Activated CD8-positive, alpha-beta memory T cell treated with anti-CD3 and anti-CD28 coated beads, Interleukin-2, amount 50 U/mL, for 24 hours (primary cell): ENCODE results near the gene LRCH3.

Source experiments
- DNase-seq: peaks from one replicate; pipeline ENCODE4 v3.0.0-alpha.2; 2020; ENCODE audit errors: extremely low read depth

The LRCH3 gene

DNA sequence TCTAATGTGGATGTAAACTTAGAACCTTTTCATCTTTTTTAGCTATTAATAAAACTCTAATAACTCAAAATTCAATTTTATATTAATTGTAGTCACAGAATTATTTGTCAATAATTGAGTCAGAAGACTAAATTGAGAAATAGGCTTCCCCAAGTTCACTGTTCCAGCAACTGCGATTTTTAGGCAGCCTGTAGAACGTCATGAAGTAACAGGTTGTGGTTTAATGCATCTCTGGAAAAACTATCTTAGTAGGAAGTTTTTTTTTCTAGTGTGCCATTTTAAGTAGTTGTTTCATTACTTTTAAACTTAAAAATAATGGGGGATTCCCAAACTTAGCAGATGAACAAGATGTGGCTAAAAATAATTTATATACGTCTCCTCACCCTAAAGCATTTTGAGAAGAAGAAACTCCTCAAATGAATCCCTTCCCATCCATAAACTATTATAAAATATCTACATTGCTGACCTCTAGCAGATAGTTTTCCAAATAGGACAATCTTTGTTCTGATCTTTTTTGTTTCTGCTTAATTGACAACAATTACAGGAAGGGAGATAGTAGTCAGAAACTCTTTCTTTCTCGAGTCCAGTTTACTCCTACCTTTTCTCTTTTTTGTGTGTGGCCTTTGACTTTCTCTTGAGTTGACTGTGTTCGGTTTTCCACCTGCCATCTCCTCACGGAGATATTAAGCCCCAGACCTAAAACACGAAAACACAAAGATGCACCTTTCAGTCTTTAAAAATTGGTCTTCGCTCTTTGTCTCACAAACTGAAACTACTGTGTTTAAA is 43.1 kb downstream of the LRCH3 start:
- no peak for DNase-seq

DNA sequence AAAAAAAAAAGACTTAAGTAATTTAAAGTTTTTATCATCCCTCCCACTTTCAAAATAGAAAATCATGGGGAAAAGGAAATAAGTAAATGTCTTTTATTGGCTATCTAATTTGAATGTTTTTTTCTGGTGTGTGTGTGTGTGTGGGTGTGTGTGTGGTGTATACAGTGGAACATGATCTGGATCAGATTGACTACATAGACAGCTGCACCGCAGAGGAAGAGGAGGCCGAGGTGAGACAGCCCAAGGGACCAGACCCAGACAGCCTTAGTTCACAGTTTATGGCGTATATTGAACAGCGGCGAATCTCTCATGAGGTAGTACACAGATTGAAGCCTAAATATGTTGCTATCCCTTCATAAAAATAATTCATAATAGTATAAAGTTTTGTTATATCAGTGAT is 44.5 kb downstream of the LRCH3 start:
- DNase-seq, result no peak

DNA sequence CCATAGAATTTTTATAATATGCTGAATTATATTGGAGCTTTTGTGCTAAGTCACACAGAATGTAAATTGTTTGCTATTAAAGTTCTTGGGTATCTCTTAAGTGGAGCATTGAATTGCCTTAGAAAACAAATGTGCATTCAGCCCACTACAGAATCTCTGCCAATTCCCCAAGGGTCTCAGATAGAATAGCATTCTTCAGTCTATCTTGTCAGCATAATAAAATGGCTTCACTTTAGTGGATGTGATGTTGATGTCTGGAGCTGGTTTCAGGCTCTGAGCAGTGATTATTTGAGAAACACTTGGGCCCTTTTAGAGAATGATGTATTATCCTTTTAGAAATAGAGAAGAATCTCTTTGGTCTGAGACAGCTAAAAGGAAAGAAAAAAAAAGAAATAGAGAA is 45.2 kb downstream of the LRCH3 start:
- DNase-seq, result no peak

DNA sequence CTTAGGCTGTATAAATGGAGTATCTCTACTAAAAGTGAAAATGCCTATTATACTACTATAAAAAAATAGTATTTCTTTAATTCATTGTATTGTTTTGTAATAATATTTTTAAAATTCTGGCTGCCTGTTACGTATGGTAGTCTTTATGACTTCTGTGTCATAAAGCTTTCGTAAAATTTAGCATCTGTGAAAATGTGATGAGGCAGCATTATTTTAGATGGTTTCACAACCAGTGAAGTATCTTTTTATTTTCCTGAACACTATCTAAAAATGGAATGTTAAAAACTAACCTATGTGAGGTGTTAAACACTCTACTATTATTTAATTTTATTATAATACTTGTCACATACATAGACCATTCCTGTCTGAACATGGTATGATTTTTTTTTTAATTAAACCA is 46.2 kb downstream of the LRCH3 start:
- no peak for DNase-seq

DNA sequence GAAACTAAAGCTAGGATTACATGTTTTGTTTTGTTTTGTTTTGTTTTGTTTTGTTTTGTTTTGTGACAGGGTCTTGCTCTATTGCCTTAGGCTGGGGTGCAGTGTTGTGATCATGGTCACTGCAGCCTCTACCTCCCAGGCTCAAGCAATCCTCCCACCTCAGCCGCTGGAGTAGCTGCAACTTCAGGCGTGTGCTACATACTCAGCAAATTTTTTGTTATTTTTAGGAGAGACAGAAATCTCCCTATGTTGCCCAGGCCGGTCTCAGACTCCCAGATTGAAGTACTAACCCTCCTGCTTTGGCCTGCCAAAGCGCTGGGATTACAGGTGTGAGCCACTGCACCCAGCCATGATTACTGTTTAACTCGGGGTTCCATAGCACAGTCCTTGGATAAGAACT is 50.7 kb downstream of the LRCH3 start:
- DNase-seq, result no peak

DNA sequence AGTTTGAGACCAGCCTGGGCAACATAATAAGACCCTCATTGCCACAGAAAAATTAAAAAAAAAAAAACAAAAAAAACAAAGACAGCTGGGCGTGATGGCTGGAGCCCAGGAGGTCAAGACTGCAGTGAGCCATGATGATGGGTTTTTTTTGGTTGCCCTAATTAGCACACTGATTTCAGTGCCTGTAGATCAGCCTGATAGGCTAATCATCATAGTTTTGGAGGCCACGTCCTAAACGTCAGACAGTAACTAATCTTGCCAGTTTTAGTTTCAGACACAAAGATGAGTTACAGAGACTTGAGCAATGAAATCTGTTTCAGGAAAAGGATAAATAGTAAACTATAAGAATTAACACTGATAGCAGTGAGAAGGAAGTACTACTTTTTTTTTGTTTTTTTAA is 55.4 kb downstream of the LRCH3 start:
- no peak for DNase-seq

DNA sequence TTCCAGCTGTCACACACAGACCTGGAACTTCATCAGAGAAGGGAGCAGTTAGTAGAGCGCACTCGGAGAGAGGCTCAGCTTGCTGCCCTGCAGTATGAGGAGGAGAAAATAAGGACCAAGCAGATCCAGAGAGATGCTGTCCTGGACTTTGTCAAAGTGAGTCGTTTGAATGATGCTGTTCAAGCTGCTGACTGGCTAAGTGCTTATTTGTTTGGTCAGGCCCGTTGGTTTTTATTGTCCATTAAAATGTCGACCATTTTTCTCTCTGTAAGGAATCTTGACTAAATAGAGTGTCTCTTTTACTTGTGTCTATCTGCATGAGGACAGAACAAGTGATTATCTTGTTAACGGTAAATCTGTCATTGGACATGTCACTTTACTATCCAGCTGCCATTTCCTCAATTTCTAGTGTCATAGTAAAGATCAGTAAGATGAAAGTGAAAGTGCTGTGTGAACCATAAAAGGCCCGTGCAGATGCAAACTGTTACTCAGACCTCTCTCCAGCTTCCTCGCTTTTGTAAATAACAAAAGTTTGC is 56.9 kb downstream of the LRCH3 start:
- DNase-seq, result no peak

DNA sequence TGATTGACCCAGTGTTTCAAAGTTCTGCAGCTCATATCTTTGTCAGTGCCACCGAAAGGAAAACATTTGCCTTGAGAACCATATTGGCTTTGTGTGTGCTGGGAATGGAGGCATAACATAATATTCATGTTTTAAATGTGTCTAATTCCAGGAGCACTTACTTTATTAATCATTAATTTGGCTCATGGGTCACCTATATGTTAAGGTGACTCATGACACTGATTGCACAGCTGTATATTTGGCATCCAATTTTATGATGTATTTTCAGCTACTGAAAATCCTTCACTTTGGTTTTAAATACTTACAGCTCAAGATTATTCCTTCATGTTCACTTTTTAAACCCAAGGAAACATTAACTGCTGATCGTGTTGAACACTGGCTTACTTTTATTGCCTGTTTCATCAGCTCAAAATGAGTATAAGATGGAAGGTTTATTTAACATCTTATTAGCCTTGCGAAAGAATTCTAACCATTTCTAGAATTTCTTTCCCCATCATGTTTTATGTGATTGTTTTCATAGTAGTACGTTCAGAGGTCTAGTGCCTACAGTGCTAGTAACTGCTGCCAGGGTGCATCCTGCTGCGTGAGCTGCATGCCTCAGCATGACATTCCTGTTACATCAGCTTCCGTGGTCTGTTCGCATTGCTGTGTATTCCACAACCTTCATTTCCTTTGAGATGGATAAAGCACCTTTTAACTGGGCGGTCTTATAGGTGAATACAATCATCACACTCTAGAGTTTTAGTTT is 63.7 kb downstream of the LRCH3 start:
- DNase-seq, result no peak

DNA sequence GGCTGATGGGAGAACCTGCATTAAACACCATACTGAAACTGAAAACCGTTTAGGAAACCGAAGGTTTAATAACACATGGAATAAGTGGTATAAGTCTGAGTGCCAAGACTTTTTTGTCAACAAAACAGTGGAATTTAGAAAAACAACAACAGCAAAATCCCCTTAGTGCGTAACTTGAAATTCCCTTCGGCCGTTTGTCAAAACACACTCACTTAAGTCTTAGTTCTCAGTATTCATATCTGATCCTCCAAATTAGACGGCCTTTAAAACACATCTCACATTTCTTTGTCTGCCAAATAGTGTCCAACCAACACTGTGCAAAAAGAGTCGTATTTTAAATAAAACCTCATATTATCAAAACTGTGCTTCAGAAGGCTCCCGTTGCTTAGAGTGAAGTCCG is 64.5 kb downstream of the LRCH3 start:
- DNase-seq, result no peak

DNA sequence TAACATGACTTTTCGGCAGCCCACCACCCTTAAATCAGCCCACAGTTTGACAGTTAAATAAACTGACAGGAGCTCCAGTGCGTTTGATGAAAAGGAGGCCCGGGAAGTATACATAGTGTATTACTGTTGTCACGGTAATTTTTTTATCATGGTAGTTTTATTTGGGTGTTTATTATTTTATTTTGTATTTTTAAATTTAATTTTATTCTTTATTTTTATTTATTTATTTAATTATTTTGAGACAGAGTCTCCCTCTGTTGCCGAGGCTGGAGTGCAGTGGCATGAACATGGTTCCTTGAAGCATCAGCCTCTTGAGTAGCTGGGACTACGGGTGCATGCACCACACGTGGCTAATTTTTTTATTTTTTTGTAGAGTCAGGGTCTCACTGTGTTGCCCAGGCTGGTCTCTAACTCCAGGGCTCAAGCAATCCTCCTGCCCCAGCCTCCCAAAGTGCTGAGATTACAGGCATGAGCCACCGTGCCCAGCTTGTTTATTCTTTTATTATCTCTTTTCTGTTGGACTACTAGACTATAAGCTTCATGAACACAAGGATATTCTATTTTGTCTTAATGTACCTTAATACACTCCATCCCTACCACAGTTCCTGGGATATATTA is 65.3 kb downstream of the LRCH3 start:
- DNase-seq, result no peak

DNA sequence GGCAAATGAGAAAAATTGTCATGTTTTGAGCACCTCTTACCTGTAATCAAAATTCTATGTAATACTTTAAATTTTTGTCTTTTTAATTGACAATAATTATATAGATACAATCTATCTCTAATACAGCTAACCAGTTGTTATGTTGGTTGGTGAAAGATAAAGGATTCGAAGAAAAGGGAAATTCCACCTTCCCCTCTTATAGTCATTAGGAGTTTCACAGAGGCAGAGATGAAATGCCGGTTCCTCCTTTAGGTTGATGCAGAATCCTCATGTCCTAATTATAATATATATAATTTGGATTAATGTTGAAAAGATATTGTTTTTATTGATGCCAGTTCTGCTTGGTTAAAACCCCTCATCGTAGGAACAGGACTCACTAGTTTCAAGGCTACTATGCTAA is 67.1 kb downstream of the LRCH3 start:
- no peak for DNase-seq

DNA sequence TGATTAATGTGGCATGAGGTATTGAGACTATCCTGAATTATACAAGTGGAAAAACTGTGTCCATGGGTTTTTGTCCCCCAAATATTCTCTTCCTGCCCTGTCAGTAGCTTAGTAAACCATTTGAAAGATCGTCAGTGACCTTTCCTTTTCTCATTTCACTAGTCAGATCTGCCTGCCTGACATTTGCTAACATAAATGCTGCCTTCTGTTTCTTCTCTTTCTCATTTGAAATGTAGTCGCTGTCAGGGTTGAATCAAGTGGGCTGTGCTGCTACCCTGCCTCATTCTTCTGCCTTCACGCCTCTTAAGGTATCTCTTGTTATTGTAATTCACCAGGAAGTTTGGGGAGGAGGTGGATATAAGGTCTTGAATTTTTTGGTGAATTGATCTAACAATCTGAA is 67.5 kb downstream of the LRCH3 start:
- no peak for DNase-seq

DNA sequence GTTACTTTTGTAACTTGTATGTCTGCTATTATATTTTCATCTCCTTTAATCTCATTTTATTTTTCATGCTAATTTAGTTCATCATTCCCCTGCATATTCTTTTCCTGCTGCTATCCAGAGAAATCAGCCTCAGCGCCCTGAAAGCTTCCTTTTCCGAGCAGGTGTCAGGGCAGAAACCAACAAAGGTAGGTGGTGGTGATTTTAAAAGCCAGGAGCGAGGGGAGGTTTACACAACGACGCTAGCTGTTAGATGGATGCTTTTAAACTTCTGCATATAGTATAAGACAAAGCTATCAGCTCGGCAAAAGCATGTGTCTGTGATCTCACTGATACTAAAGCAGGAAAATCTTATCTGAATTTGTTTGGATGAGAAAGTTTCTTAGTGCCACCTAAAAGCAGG is 75.0 kb downstream of the LRCH3 start:
- DNase-seq, result no peak

DNA sequence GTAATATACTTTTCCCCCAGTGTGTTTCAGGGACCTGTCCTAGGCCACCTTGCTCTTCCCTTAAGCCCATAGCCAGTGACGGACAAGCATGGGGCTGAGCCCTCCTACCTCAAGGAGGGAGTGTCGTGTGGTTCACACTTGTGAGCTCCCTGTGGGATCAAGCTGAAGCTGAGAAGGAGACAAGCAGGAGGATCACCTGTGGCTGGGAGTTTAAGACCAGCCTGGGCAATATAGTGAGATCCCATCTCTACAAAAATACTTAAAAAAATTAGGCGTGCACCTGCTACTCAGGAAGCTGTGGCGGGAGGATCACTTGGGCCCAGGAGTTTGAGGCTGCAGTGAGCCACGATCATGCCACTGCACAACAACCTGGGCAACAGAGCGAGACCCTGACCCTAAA is 82.3 kb downstream of the LRCH3 start:
- DNase-seq, result no peak

DNA sequence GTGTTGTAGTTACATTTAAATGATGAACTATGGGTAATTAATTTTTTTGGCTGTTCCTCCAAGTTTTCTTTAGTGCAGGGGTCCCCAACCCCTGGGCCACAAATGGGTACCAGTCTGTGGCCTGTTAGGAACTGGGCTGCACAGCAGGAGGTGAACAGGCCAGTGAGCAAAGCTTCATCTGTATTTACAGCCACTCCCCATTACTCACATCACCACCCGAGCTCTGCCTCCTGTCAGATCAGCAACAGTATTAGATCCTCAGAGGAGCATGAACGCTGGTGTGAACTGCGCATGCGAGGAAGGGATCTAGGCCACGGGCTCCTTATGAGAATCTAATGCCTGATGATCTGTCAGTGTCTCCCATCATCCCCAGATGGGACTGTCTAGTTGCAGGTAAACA is 83.0 kb downstream of the LRCH3 start:
- no peak for DNase-seq

DNA sequence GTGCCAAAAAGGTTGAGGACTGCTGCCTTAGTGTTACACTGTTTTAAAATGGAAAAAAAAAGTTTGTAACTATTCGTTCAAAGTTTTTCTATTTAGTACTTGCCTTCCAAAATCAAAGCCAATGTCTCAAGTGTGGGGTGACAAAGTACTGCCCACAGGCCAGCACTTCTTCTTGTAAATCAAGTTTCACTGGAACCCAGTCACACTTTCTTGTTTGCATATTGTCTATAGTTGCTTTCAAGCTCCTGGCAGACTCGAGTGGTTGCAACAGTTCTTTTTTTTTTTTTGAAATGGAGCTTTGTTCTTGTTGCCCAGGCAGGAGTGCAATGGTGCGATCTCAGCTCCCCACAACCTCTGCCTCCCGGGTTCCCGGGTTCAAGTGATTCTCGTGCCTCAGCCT is 83.6 kb downstream of the LRCH3 start:
- no peak for DNase-seq

DNA sequence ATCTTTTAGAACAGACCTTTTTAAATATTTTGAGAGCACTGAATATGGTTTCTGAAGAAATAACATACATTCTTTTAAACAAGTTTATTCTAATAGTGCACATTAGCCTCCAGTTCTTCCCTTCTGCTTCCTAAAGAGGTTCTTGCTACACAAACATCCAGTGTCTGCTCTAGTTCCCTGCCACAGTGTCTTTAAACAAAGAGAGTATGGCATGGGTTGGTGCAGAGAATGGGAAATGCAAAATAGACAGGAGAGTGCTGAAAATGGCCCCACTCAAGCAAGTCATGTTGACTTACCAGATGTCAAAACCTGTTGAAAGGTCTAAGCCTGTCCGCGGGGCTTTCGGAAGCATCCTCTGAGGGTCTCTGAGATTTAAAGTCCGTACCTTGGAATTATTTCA is 86.8 kb downstream of the LRCH3 start:
- no peak for DNase-seq

DNA sequence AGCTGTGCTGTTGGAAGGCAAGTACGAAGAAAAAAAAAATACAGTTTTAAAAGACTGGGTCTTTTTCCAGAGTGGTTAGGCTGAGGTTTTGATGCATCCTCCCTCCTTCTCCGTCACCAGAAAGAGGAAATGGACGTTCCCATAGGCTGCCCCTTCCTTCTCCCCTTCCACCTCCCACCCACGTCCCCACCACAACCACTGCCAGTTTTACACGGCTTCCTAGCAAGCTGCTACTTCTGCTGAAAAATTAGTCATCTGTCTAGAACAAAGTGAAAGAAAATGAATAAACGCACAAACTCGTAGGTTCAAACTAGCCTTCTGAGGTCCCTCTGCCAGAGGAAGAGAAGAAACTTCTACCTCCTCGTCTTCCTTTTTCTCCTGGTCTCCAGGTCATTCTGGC is 87.4 kb downstream of the LRCH3 start:
- peak; percentile 56 for DNase-seq

DNA sequence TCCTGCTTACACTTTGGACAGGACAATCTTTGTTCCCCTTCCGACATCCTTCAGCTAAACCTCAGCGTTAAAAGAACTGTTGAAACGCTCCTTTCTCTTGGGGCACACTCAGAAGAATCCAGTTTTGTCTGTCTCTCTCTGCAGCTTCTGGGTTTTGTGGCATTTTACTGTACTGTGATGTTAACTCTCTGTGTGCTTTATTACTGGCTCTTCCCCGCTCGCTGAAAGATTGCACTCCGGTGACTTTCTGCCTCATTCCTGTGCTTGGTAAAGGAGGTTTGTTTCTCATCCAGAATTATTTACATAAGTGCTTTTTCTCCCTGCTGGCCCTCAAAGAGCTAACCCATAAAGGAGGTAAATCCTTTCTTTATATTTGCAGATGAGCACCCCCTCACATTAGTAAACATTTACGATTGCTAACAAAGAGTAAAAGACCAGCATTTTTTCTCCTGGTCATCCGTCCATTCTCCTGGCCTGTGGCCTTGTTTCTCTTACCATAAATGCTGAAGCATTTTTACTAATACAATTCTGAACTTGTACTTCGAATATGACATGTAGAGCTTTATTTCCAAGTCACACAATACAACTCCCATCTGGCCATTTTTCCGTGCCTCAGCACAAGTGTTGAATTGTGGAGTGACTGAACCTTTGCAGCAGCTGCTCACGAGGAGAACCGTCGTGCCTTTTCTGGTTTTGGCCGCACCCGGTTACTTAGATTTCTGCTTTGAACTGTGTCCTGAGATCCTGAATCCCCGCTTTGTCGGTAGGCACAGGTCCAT is 89.6 kb downstream of the LRCH3 start:
- DNase-seq, result no peak

DNA sequence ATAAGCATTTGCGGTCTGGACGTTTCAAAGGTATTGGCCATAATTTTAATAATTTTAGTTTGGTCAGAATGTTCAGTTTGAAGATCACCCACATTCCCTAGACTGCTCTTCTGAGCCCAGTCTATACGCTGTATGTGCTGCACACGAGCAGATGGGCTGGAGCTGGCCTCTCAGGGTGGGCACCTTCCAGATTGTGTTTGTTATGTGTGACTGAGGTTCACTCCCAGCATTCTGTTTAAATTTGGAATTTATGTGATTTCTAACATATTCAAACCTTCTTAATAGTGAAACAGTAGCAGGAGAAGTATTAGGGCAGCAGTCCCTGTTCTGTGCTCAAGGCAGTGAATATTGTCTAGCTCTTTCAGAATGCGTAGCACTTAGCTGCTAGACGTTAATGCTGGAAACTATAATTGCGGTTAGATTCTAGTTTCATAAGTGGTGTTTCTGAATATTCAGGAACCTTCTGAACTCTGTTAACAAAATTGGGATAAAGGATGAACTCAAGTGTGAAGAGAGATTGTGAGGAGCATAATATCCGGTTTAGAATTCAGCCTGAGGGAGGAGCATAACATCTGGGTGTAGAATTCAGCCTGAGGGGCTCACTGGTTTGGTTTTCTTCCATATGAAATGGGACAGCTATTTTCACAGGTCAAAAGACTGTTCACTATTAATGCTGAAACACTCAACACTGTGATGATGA is 90.4 kb downstream of the LRCH3 start:
- DNase-seq, result no peak

DNA sequence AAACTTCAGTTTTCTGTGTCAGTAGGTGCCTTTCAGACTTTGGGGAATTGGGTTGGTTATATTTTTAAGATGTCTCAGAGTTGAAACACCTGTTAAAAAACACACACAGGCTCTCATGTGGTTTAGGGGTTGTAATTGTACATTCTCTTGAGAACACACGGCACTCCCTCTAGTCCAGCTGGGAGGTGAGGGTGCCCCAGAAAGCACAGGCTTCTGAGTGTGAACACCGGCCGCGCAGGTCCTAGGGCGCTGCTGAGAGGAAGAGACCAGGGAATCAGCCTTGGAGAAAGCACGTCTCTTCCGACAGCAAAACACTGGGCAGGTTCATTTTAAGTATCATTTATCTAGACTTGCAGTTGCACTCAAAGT is 90.9 kb downstream of the LRCH3 start:
- DNase-seq, result no peak

DNA sequence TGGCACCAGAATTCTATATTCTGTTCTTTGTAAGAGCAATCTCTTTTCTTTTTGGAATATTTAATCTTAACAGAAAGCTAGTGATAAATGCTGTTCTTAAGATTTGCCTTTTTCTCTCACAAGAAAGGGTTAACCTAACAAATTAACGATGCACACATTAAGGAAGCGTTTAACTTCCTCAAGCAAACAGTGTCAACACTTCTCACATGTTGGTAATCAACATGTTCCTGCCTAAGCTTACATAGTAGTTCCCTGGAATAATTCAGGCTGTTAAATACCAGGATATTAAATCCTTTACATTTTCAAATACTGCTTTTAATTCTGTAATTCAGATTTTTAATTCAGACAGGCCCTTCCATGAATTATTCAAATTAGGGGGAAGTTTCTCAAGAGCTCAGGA is 91.5 kb downstream of the LRCH3 start:
- no peak for DNase-seq
